Cardiac septum (tissue), 1 donor: Measurements from ENCODE around the gene LYRM4. TPM values are rescaled to one million over a fixed set of nuclear protein-coding genes. Genes with fewer than 3 reads are reported as not detected.

ENCODE experiments used
- DNase-seq: peaks from one replicate; pipeline ENCODE4 v3.0.0-alpha.2; 2020; ENCODE audit warnings: low spot score
- intact Hi-C: fragments of 100-400 bp; cut with DNase I; formaldehyde crosslinking; loops from one replicate; pipeline ENCODE4 v1.14.0; 2022
- total RNA-seq: library from RNA; stranded (reverse); fragmentation: NEBNext Ultra II Directional; extraction: Animal tissue kit (Norgen Biotek cat#: 25700); gene quantifications from one replicate; pipeline ENCODE4 v1.2.1, GENCODE V29; 2021
- donor health status: DM: no; HTN: no; CAD: no.

Gene LYRM4
- total RNA-seq, 1 donor from 2014 or later = 21.1 TPM

DNA sequence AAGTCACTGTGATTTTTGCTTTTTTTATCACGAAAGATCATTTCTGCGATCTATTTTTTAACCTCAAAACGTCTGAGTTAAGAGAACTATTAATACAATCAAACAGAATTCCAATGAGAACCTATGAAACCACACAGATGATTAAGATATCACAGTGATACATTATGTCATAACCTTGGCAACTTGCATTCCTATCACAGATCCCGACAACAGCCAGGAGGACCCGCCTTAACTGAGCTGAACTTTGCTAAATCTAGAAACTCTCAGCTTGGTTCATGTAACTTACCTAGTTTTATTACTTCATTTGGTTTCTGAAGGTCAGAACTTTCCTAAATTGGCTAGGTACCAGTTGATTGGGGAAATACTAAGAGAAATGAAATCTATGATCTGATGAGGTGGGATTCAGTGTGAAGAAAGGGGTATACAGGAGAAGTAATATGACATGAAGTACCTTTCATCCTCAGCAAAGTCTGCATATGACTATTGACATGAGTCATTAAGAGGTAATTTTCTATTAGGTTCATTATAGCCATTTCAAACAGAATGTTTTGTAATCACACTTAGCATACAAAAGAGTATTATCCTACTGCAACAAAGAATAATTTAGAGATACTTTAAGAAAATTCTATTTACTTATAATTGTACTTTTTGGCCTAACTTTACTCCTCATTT is 11.2 kb downstream of the LYRM4 start:
- intact Hi-C loops = no loop called here
- no peak for DNase-seq

GRCh38 chr6:5248302-5249098 is 12.2 kb downstream of the LYRM4 start:
- no peak for DNase-seq
- intact Hi-C loops = no loop called here

DNA sequence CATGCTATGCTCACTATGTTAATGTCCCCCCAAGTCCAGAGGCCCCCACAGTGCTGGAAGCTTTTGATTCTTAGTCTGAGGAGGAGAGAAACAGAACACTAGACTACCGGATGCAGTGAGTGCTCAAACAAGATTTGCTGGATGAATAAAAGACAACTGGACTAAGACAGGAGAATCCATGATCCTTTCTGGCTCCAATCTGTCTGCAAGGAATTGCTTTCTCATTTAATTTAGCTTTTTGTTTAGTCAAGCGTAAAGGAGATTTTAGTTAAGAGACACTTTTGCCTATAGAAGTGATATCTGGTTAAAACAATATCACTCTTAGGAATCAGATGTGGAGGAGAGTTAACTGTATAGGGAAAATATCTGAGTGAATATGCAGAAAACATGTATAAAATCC is 13.5 kb downstream of the LYRM4 start:
- intact Hi-C loops = no loop called here
- DNase-seq = no peak

- no peak for DNase-seq
- intact Hi-C loops = no loop called here
These were observed 14.3 kb downstream of the LYRM4 start for GRCh38 chr6:5246141-5247097.

DNA sequence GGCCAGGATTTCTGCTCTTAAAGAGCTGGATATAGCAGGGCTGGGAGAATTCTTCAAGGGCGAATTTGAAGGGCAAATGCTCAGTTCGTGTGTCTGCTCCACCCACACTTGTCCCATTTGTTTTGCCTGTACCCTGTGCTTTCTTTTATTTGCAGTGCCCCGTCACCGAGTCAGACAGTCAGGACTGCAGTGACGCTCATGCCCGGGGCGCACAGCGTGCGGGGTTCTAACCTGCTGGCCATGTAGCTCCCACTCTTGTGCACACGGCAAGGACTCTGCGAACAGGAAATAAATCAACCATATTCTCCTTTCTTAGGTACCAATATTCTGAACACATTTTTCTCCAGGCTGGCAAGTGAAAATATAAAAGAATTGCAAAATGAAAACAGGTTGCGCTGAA is 17.7 kb downstream of the LYRM4 start:
- intact Hi-C loops = no loop called here
- no peak for DNase-seq

- DNase-seq = no peak
- intact Hi-C loops = no loop called here
These were observed 19.5 kb downstream of the LYRM4 start for GRCh38 chr6:5241252-5241651.

GRCh38 chr6:5238336-5238735 is 22.4 kb downstream of the LYRM4 start:
- intact Hi-C loops = no loop called here

DNA sequence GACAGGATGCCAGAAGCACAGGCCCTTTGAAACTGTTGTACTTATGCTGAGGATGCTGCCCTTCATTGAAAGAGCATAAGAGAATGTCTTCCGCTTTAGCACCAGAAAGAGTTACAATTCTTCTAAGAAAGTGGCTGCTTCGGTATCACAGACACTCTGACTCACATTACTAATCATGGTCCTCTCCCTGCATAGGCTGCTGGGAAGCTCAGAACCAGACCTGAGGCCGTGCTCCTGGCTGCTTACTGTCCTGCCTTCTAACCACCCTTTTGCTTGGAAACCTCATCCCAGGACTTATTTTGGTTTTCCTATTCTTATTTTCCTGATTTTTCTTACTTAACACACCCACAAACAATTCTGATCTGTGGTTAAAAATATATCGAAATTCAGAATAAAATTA is 22.9 kb downstream of the LYRM4 start:
- intact Hi-C loops = no loop called here
- no peak for DNase-seq

More at GRCh38 chr6:5238336-5238735, 22.4 kb downstream of the LYRM4 start:
- DNase-seq = no peak

GRCh38 chr6:5235830-5236229 is 24.9 kb downstream of the LYRM4 start:
- no peak for DNase-seq
- intact Hi-C loops = no loop called here

DNA sequence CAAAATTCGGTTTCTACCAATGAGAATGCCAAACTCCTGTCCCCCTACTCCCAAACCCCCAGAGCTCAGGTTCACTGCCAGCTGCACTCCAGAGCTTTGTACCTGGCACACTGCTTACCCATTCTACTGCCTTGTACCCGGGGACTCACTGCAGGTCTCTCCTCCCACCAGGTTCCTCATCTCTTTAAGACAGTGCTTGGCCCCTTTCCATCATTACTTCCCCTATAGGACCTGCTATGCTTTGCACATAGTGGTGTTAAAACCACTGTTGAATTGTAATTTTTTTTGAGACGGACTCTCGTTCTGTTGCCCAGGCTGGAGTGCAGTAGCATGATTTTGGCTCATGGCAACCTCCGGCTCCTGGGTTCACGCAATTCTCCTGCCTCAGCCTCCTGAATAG is 25.9 kb downstream of the LYRM4 start:
- intact Hi-C loops = no loop called here
- DNase-seq = no peak

GRCh38 chr6:5231289-5231688 is 29.5 kb downstream of the LYRM4 start:
- DNase-seq = no peak
- intact Hi-C loops = no loop called here

GRCh38 chr6:5230081-5230480 is 30.7 kb downstream of the LYRM4 start:
- DNase-seq = no peak
- intact Hi-C loops = no loop called here

GRCh38 chr6:5229356-5229755 is 31.4 kb downstream of the LYRM4 start:
- no peak for DNase-seq
- intact Hi-C loops = no loop called here

DNA sequence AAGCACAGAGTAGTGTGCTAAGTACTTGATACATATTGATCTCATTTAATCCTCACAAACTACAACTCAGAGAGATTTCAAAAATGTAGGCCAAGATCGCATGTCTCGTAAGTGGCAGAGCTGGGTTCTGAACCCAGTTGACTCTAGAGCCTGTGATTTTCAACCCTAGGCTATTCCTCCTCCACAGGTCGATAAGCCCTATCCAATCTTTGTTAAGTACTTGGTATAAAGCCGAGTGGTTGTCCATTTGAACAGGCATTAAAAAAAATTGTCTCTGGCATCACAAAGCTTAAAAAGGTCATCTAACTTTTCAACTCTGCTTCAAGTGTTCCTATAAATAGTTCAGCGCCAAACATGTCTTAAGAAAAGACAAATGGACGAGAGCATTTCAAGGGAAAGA is 37.4 kb downstream of the LYRM4 start:
- DNase-seq = no peak
- intact Hi-C loops = no loop called here

DNA sequence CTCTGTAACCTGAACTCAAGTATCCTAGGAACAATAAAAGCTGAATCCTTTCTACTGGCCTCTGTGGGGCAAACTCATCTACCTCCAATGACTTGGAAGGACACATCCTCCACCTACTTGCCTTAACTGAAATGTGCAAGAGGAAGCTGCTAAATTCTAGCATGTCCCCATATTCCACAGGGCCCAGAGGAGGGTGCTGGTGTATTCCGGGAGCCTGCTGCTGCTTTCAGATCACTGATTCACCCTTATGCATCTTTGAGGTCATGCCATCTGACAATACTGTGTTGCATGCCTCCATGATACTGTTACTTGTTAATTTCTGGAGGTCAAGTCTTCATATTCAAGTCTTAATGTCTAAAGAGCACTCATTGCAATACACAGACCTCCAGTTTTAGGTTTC is 40.3 kb downstream of the LYRM4 start:
- DNase-seq = no peak
- intact Hi-C loops = no loop called here

- no peak for DNase-seq
- intact Hi-C loops = loop anchor here (10.0 kb wide), 1 partner anchor 186 kb away; no protein-coding TSS in a partner anchor
These were observed 41.6 kb downstream of the LYRM4 start for GRCh38 chr6:5219011-5219691.

DNA sequence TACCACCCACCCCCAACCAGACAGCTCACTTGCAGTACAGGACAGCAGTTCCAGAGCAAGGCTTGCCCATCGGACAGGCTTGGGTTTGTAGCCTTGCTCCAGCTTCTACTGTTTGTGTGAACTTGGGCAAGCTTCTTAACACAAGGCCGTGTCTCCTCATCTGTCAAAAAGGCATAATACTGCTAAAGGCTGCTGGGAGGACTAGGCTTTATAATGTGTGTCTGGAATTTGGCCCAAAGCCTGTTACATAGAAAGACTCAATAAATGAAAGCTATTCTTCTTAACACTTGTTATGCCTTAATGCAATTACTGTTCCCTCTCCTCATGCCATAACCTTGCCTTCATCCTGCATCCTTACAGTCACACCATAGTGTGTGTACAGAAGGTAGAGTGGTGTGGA is 43.4 kb downstream of the LYRM4 start:
- DNase-seq = no peak
- intact Hi-C loops = loop anchor here (10.0 kb wide), 1 partner anchor 187 kb away; no protein-coding TSS in a partner anchor

GRCh38 chr6:5215799-5216198 is 45.0 kb downstream of the LYRM4 start:
- intact Hi-C loops = loop anchor here (2.0 to 10.0 kb wide), 2 partner anchors 45 to 189 kb away; partner anchors contain the start of genes FARS2 and LYRM4

GRCh38 chr6:5215159-5215558 is 45.6 kb downstream of the LYRM4 start:
- intact Hi-C loops = loop anchor here (2.0 to 10.0 kb wide), 2 partner anchors 46 to 190 kb away; partner anchors contain the start of genes FARS2 and LYRM4
- DNase-seq = no peak

More at GRCh38 chr6:5215799-5216198, 45.0 kb downstream of the LYRM4 start:
- no peak for DNase-seq
